Amniotic stem cell (primary cell): ENCODE data around the gene ADISSP.

ENCODE experiments used
- DNase-seq: peaks from one replicate; lab custom pipeline; 2025; lab: John Stamatoyannopoulos, UW

ADISSP gene

DNA sequence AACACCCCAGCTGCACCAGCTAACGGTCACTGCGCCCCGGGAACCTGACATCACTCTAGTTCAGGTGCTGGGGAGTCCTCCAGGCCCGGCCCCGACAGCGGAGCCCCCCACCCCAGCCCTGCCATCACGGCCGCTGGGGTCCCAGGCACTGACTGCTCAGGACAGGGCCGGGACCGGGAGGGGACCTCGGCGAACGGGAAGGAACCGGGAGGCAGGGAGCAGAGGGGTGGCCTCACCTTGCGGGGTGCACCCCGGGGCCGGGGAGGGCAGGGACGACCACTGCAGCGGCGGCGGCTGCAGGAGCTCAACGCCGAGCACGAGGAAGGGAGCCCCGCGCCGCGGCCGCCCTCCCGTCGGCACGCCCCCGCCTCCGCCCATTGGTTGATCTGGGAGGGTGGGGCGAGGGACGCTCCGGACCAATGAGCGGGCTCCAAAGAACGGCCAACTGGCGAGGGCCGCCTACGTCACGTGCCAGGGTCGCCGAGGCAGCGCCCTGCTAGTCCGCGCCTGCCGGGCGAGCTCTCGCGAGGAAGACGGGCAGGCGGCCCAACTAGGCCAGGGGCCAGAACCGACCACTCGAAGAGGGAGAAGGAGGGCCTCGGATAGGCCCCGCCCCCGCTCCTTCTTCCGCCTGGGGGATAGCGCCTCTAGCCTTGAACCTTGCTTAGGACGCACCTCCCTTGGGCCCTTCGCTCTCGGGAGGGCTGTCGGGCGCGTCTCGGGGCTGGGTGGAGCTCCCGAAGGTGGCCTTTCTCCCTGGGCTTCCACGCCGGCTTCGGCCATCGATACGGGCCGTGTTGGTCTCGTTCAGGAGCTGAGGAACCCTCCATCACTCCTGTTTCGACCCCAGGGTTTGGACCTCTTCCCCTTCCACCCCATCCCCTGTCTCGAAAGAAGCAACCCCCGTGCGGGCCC is at the start of gene ADISSP:
TSS of gene ADISSP (minus strand) at position 327 of the 915 bp plus-strand sequence. CDS start 7,653 bp downstream, outside the sequence.
- DNase-seq: peak; percentile 89

DNA sequence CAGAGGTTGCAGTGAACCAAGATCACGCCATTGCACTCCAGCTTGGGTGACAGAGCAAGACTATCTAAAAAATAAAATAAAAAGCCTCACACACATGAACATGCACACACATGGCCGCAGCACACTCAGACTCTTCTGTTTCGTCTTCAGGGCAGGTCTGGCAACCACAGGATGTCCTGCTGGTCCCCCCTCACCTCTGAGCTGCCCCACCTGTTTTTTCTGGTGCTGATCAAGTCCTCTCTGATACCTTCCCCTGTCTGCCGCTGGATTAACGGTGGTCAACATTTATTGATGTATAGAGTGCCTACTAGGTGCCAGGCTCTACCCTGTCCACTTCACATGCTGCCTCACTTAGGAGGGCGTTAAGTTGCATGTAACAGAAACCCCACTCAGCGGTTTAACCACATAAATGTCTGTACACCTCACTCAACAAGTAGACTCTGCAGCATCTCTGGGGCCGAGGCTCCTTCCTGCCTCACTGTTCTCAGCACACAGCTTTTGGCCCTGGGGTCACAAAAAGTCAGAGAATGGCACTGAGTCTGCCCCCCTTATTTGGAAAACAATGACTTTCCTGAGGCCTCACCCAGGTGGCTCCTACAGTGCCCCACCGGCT is 48.3 kb upstream of the ADISSP start:
- no peak for DNase-seq

DNA sequence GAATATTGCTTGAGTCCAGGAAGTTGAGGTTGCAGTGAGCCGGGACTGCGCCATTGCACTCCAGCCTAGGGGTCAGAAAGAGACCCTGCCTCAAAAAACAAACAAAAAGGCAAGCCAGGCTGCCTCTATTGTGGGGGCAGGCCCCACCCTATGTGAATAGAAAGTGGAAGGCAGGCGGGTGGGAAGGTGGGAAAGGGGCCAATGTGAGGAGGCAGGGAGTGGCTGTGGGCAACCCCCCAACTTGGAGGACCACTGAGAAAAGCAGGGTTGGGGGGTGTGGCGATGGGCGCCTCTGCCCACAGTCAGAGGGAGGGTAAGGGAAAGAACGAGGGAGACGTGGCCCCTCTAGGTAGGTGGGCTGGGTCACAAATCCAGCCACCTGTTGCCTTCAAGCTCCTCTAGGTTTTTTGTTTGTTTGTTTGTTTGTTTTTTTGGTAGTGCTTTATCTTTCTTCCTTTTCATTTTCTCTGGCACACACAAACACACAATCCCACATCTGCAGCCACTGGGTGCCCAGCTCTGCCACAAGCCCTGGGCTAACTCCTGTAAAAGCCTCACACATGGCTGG is 47.5 kb upstream of the ADISSP start:
- DNase-seq: no peak

DNA sequence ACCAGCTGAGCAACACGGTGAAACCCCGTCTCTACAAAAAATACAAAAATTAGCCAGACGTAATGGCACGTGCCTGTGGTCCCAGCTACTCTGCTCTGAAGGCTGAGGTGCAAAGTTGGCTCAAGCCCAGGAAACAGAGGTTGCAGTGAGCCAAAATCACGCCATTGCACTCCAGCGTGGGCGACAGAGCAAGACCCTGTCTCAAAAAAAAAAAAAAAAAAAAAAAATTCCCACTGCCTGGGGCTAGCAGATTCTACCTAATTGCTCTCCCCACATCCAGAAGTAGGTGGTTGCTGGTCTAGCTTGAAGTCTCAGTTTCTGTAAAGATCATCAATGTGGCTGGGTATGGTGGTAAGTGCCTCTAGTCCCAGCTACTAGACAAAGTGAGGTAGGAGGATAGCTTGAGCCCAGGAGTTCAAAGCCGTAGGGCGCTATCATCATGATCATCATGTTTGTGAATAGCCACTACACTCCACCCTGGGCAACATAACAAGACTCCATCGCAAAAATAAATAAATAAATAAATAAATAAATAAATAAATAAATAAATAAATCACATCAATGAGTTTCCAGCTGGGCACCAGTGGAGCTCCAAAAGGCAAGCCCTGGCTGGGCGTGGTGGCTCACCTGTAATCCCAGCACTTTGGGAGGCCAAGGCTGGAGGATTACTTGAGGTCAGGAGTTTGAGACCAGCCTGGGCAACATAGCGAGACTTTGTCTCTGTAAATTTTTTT is 46.5 kb upstream of the ADISSP start:
- no peak for DNase-seq

DNA sequence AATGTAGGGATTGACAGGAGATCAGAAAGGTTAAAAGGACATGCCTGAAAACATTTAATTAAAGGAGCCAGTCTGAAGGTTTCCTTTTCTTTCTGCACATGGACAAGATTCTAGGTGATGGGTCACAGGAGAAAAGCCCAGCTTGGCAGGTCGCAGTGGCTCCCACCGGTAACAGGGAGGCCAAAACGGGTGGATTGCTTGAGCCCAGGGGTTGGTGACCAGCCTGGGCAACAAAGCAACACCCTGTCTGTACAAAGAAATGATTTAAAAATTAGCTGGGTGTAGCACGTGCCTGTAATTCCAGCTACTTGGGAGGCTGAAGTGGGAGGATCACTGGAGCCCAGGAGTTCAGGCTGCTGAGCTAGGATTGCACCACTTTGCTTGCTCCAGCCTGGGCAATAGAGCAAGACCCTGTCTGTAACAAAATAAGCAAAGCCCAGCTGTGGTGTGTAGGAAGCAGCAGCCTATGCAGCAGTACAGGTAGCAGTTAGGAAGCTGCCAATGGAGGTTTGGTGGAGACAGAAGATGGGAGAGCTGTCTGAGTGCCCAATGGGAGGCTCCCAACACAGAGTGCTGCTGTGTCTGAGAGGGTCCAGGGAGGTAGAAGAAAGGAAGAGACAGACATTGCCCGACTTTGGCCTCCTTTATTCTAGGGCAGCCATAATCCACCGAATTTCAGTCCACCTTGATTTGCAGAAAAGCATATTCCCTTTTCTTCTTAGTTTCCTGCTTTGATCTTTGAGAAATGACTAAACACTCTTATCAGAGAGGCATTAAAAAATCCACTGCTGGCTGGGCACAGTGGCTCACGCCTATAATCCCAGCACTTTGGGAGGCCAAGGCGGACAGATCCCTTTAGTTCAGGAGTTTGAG is 45.7 kb upstream of the ADISSP start:
- no peak for DNase-seq

DNA sequence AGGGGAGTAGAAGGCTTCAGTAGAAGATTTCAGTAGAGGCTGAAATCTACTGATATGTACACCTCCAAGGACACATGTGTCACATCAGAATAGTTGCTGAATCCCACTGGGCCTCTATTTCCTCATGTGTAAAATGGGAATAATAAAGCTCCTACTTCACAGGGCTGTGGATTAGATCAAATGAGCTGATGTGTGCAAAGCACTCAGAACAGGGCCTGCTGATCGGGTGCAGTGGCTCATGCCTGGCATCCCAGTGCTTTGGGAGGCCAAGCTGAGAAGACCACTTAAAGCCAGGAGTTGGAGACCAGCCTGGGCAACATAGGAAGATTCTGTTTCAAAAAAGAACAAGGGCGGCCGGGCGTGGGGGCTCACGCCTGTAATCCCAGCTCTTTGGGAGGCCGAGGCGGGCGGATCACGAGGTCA is 44.7 kb upstream of the ADISSP start:
- no peak for DNase-seq

DNA sequence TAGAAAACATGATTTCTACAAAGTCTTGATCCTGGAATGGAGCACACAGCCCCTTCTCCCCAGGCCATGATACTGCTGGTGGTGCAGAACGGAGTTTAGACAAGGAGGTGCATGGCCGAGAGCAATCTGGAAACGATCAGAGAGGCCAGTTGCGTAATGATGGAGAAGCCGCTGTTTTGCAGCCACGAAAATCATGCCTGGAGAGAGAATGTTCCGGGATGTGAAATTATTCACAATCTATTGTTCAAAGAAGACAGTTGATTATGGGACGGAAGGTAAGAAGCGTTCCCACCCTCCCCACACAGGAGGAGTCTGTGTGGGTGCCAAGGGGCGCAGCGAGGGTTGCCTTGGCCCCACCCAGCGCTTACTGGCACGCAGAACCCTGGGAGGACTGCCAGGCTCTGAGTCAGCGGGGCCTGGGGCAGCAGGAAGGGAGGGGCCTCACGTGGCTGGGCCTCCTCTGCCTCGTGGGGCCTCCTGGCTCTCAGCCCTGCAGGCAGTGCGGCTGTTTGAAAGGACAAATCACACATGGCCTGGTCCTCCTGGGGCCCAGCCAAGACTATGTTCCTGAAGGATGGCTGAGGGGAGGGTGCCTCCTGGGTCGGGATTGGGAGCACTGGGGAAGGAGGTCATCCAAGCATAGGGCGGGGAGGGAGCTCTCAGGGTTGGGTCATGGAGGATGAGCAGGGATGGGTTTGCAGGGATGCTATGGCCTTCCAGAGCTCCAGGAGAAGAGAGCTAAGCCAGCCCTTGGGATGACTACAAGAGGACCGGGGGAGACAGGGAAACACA is 44.1 kb upstream of the ADISSP start:
- peak; percentile 90 for DNase-seq

DNA sequence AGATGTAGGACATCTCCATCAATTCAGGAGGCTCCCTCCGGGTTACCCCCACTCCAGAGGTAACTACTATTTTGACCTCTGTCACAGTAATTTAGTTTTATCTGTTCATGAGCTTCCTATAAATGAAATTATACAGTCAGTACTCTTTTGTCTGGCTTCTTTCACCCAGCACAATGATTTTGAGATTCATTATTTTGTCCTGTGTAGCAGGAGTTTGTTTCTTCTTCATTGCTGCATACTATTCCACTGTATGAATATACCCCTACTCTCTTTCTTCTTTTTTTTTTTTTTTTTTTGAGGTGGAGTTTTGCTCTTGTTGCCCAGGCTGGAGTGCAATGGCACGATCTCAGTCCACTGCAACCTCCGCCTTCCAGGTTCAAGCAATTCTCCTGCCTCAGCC is 41.0 kb upstream of the ADISSP start:
- DNase-seq: no peak

DNA sequence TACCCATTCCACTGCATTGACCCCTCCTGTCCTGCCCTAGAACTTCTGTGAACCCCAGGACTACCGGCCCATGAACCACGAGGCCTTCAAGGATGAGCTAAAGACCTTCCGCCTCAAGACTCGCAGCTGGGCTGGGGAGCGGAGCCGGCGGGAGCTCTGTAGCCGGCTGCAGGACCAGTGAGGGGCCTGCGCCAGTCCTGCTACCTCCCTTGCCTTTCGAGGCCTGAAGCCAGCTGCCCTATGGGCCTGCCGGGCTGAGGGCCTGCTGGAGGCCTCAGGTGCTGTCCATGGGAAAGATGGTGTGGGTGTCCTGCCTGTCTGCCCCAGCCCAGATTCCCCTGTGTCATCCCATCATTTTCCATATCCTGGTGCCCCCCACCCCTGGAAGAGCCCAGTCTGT is 37.2 kb upstream of the ADISSP start:
- no peak for DNase-seq

DNA sequence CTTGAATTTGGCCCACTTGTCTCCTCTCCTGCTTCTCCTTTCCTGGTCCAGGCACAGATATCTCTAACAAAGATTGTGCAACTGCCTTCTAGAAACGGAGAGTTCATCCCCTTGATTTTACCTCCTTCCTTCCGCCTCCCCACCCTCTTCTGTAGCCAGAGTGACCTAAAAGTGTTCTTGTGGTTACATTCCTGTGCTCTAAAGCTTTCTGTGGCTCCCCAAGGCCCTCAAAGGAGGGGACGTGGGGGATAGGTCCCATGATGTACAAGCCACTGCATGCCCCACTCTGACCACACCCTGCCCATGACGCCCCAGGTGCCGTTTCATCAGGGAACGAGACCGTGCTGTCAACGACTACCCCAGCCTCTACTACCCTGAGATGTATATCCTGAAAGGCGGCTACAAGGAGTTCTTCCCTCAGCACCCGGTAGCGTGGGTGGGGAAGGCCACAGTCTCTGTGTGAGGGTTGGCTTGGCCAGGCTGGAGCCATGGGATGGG is 36.8 kb upstream of the ADISSP start:
- DNase-seq: no peak

DNA sequence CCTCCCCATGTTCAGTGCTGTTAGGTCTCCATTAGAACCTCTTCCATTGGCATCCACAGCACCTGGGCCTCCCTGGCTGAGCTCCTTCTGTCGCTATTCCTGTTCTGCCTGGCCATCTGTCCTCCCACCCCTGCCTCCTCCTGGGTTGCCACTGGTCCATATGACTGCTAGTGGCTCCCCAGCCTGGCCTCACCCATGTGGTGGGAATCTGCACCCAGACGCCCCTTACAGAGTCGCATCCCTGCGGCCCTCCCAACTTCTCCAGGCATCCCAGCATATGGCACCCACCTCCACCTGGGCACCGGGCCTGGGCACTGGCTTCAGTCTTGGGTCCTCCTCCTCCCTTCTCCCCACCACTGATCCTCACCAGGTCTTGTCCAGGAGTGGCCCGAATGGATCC is 36.3 kb upstream of the ADISSP start:
- DNase-seq: no peak

DNA sequence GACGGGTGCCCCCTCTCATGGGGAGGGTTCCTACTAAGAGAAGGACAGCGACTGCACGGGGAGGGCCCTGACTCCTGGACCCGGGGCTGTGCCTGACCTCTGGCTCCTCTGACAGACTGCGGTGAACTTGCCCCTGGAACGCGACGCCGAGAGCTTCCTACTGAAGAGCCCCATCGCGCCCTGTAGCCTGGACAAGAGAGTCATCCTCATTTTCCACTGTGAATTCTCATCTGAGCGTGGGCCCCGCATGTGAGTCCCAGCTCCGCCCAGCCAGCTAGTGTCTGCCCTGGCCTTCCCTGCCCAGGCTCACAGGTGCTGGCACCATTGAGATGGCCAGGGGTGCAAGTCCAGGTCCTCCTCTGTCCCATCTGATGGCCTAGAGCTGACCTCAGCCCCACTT is 35.7 kb upstream of the ADISSP start:
- DNase-seq: no peak

DNA sequence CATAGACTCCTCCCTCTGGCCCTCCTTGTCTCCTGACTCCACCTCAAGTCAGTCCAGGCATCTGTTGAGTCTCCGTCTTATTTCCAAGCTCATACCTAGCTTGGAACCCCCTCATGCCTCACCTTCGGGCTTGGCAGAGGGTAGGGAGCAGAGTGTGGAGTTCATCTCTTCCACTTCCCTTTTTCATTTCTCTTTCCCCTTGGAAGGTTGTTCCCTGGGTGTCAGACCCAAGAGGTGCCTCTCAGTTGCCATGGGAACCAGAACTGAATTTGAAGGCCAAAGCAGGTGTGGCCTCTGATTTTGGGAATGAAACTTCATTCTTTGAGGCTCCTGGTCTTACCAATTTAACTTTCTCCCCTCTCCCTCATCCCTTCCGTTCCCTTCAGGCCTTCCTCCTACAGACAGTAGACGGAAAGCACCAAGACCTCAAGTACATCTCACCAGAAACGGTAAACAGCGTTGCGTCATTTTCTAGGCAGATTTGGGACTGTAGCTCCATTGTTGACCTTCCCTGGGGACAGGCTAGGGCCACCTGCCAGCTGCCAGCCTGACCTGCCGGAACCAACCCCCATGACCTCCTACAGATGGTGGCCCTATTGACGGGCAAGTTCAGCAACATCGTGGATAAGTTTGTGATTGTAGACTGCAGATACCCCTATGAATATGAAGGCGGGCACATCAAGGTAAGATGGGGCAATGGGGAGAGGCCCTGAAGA is 35.1 kb upstream of the ADISSP start:
- no peak for DNase-seq

DNA sequence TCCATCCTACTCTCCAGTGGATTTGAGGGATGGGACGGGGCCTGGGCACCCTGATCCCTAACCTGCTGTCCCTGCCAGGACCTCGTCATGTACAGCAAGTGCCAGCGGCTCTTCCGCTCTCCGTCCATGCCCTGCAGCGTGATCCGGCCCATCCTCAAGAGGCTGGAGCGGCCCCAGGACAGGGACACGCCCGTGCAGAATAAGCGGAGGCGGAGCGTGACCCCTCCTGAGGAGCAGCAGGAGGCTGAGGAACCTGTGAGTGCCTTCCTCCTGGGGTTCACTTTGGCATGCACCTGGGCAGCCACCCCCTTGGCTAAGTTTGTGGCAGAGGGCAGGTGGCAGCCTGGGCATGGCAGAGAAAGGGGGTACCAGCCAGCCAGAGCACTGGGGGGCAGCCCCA is 34.3 kb upstream of the ADISSP start:
- no peak for DNase-seq

DNA sequence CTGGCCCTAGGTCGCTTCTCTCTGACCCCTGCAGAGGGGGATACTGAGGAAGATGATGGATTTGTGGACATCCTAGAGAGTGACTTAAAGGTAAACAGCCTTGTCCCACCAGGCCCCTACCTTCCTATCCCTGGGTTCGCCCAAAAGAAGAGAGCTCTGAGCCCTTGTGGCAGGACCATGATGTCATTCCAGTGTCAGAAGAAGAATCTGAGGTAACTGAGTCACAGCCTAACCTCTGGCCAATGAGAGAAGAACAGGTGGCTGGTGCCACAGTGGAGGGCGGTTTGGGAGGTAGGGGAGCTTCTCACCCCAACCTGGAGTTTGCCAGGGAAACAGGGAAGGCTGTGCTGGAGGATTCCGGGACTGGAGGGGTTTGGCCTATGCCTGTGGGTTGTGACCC is 33.7 kb upstream of the ADISSP start:
- no peak for DNase-seq

DNA sequence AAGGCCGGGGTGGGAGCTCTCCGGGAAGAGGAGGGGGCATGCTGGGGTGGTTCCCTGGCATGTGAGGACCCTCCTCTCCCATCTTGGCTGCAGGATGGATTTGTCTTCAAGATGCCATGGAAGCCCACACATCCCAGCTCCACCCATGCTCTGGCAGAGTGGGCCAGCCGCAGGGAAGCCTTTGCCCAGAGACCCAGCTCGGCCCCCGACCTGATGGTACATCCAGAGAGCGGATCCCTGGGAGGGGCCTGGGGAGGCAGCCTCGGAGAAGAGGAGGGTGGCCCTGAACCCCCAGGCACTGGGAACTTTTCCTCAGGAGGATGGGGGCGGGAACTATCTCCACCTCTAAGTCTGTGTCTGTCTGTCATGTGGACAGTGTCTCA is 33.3 kb upstream of the ADISSP start:
- no peak for DNase-seq

DNA sequence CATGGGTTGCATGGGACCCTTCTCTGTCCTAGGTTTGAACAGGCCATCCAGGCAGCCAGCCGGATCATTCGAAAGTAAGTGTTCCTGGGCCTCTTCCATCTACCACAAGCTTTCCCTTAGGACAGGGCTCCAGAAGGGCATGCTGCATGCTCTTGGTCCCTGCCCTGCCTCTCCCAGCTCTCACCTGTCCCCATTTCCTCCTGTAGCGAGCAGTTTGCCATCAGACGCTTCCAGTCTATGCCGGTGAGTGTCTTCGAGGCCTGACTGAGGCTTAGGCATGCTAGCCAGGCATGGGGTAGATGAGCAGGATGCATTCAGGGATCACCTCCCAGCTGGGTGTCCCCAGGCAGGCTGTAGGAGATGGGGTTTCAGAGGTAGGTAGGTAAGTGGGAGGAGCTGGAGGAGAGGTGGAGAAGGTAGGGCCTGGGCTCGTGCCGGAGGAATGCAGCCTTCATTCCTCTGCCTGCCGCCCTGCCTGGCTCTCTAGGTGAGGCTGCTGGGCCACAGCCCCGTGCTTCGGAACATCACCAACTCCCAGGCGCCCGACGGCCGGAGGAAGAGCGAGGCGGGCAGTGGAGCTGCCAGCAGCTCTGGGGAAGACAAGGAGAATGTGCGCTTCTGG is 32.8 kb upstream of the ADISSP start:
- DNase-seq: no peak

DNA sequence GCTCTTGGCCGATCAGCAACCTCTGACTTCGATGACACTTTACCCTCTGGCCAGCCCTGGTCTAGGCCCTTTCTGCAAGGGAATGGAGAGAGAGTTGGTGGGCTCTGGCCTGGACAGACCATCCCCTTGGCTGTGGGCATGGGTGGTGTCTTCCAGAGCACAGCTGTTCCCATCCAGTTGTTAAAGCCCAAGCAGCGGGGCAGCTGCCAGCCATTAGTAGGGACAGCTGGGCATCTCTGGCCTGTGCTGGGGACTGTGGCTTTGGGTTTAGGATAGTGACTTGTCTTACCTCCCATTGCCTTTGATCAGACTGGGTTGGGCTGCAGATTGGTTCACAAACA is 31.3 kb upstream of the ADISSP start:
- no peak for DNase-seq

DNA sequence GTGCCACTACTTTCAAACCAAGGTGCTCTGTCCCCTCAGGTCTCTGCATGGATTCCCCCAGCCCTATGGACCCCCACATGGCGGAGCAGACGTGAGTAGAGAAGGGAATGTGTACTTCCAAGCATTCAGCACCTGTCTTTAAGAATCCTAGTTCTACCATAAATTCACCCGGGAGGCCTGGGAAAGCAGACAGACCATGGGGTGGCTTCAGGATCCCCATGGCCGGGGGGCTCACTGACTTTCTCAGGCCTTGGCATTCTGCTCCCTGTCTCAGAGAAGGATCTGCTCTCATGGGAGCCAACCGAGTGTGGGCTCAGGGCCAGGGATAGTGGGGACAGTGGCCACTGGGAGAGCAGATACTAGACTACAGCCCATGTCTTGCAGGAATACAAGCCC is 30.8 kb upstream of the ADISSP start:
- DNase-seq: no peak
